AG09309 (cell line): ENCODE measurements around the gene COL18A1.

Experiments used
- DNase-seq: peaks from one replicate; pipeline ENCODE4 v3.0.0-alpha.2; 2010; ENCODE audit warnings: low read depth
- H3K4me3 ChIP-seq: 2 replicates; pipeline ENCODE4 v1.5.1; 2011; ENCODE audit warnings: mild to moderate bottlenecking, low read depth, low read length, moderate library complexity; ENCODE audit not compliant: control insufficient read depth
- CTCF ChIP-seq: IDR thresholded peaks from 2 replicates; pipeline ENCODE4 v1.5.1; 2011; ENCODE audit warnings: mild to moderate bottlenecking, low read depth, low read length, inconsistent platforms; ENCODE audit not compliant: insufficient read depth, control insufficient read depth; ENCODE audit errors: missing control alignments

Gene COL18A1

DNA sequence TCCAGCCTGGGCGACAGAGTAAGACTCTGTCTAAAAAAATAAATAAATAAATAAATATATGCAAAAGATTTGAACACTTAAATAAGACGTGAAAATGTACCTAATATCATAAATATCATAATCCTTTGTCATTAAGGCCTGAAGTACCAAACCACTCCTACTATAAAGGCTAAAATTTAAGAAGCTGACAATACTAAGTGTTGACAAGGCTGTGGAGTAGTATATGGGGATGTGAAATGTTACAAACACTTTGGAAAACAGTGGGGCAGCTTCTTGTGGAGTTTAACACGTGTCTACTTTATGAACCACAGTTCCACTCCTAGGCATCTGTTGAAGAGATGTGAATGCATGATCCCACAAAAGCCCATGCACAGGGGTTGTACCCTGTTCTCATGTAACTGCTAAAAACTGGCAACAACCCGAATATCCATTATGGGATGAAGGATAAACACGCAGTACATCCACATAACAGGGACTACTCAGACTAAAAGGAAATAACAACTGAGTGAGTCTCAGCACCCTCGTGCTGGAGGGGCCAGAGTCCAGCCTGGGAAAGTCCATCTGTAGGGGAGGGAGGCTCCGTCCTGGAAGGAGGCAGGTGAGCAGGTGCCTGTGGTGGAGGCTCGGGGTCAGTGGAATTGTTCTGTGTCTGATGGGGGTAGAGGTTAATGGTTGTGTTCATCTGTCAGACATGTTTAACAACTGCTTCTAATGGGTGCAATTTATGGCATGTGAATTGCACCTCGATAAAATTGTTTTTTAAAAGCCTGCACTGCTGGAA is 143.9 kb downstream of the COL18A1 start:
- DNase-seq = no peak
- TF ChIP-seq CTCF = no peak
- no peak overlapping the region for H3K4me3 ChIP-seq

- no peak for DNase-seq
- no peak overlapping the region for H3K4me3 ChIP-seq
Measured at GRCh38 chr21:45549626-45550463, 144.9 kb downstream of the COL18A1 start.

DNA sequence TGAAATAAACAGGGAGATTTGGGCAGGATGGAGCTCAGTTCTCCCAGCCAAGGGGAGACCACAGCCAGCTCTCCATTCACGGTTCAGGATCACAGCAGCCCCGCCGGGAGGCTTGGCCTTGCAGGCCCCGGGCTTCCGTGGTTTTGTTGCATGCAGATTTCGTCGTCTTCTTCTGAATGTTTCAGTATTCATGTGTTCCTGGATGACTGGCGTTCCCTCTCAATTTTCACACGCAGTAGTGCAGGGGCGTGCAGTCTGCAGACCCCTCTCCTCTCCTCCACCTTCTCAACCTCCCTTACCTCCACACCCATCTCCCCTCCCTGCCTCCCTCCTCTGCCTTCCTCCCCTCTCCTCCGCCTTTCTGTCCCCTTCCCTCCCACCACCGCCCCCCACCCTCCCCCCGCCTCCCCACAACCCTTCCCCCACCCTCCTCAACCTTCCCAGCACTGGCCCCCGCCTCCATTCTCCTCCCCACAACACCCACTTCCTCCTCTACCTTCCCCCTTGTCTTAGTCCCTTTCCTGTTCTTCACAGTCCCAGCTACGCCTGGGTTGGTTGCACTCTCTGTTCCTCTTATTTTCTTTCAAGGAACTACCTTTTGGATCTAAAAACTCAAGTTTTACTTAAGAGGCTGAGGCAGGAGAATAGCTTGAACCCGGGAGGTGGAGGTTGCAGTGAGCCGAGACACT is 145.7 kb downstream of the COL18A1 start:
- H3K4me3 ChIP-seq = no peak overlapping the region
- DNase-seq = no peak
- TF ChIP-seq CTCF = no peak

More at GRCh38 chr21:45549626-45550463, 144.9 kb downstream of the COL18A1 start:
- no peak for TF ChIP-seq CTCF

GRCh38 chr21:45551316-45551715 is 146.4 kb downstream of the COL18A1 start:
- H3K4me3 ChIP-seq = no peak overlapping the region
- no peak for DNase-seq
- no peak for TF ChIP-seq CTCF

- no peak for DNase-seq
- no peak for TF ChIP-seq CTCF
- H3K4me3 ChIP-seq = no peak overlapping the region
Measured at GRCh38 chr21:45551783-45552695, 147.1 kb downstream of the COL18A1 start.
